GM12875 (cell line): ENCODE results near the gene SNUPN.
"Not testable (repeated sequence)": the region's sequence is repeated elsewhere in the genome, so short reads cannot be mapped to it uniquely, and the experiment has no call there.

Experiments
- H3K4me3 ChIP-seq: one replicate; pipeline ENCODE4 v1.5.1; 2011; ENCODE audit warnings: low read depth, low read length, control low read depth
- TF ChIP-seq, protein P1 (sequence below): IDR thresholded peaks from 2 replicates; pipeline ENCODE4 v1.5.1; 2011; ENCODE audit warnings: low read depth, mild to moderate bottlenecking, control low read depth, inconsistent platforms, low read length, moderate library complexity, borderline replicate concordance; ENCODE audit not compliant: insufficient read depth

Gene SNUPN

DNA sequence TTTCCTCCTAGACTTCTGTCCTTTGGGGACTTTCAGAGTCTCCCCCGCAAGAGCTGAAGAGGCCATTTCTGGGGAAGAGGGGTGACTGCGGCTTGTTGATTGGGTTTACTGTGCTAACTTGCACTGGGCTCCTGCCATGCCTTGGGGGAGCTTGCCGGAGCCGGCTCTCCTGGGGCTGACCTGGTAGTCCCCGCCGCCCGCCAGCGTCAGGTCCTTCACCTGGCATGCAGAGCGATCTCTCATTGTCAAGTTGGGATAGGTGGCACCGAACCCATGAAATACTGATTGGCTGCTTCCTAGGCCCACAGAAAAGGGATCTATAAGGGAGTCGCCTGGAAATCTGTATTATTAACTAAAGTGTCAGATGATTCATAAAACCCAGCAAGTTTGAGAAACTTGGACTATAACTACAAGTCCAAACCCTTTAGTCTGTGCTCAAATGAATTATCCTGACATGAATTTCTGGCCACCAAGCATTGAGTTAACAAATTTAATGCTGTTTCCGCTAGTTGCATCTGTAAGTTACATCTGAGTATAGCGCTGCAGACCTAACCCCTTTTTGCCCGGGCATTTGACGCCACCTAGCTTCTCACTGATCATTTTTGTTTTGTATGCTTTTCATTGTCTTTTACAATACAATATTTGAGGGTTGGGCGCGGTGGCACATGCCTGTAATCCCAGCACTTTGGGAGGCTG, 15.1 kb upstream of the SNUPN start:
- peak overlapping the region; percentile 97 for H3K4me3 ChIP-seq
- TF ChIP-seq, protein P1, sequence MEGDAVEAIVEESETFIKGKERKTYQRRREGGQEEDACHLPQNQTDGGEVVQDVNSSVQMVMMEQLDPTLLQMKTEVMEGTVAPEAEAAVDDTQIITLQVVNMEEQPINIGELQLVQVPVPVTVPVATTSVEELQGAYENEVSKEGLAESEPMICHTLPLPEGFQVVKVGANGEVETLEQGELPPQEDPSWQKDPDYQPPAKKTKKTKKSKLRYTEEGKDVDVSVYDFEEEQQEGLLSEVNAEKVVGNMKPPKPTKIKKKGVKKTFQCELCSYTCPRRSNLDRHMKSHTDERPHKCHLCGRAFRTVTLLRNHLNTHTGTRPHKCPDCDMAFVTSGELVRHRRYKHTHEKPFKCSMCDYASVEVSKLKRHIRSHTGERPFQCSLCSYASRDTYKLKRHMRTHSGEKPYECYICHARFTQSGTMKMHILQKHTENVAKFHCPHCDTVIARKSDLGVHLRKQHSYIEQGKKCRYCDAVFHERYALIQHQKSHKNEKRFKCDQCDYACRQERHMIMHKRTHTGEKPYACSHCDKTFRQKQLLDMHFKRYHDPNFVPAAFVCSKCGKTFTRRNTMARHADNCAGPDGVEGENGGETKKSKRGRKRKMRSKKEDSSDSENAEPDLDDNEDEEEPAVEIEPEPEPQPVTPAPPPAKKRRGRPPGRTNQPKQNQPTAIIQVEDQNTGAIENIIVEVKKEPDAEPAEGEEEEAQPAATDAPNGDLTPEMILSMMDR, result peak; percentile 24; the same call in 1 of the 2 replicates

DNA sequence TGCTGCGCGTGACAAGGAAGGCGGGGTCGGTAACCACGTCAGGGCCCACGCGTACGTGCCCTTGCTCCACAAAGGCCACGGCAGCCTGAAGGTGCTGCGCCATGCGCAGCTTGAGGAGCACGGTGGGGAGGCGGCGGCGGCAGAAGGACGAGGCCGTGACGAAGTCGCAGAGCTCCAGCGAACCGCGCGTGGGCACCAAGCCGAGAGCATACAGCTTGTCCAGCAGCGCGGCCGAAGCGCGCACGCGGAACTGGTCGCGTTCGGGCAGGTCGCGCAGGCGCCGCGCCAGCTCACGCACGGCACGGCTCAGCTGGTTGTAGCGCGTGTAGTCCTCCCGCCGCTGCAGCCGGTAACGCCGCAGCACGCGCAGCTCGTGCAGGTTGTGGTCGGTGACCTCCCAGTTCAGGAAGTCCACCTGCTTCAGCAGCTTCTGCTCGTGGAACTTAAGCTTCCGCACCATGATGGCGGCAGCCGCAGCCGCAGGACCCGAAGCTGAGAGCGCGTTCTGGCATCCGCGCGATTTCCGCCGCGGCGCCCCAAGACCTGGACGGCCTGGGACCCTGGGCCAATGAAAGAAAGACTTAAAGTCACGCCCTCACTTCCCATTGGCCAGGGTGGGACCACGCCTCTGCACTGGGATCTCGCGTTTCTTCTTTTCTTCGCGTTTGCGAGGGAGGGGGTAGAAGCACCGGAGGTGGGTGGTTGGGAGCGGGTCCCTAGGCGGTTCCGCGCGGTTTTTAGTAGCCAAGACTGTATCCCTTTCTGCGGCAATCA, 14.4 kb upstream of the SNUPN start, which contains the start of gene IMP3:
IMP3 (minus strand) TSS at position 516 of the 774 bp plus-strand sequence; CDS start at position 460, 56 bp downstream.
- H3K4me3 ChIP-seq, result peak within 1 kb of the TSS; percentile 97
- TF ChIP-seq, protein P1, result no peak

DNA sequence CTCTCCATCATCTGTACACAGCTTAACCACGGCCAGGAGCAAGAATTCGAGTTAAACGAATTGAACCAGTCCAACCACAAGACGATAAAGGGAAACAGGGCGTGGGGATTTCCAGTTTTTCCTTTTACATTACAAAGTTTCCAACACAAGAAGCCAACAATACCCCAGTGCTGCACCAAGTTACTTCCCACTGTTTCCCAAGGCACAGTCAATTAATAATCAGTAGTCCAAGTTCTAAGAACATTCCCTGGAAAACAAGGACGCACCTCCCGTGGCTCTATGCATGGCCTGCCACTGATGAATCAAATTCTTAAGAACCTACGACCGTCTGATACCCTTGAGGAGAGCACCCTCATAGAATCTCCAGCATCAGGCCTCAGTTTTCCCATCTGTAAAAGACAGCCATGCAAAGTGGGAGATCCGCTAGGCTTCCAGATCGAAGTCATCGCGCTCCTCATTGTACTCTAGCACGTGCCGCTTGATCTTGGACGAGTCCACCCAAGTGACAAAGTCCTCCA, 13.7 kb upstream of the SNUPN start:
- peak overlapping the region; percentile 97 for H3K4me3 ChIP-seq
- TF ChIP-seq, protein P1, result no peak

DNA sequence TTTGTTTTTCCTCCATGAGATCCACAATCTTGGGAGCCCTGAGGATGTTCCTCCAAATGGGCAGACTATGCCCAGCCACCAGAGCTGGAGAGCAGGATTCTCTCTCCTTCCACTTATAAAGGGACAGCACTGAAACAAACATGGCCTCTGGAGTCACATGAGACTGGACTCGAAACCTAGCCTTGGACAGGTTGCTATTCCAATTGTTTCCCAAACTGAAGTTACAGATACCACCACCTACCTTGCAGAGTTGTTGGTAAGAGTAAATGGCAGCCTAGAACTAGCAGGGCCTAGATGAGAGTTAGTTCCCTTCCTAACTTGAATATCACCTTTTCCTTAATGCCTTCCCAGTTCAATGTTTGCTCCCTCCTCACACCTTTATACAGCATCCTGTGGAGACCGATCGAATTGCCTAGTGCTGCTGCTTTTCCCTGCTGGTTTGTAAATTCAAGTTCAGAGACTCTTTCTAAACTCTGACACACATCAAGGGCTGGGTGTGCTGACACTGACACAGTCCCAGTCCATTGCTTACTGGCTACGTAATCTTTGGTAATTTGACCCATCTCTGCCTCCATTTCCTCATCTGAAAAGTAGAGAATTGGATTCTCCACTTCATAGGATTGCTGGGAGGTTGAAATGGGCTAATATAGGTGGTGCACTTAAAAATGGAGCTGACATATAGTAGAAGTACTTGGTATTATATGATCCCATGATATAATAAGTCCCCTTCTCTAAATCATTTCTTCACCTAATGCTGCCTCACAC, 11.9 kb upstream of the SNUPN start:
- TF ChIP-seq, protein P1, result no peak
- no peak overlapping the region for H3K4me3 ChIP-seq

DNA sequence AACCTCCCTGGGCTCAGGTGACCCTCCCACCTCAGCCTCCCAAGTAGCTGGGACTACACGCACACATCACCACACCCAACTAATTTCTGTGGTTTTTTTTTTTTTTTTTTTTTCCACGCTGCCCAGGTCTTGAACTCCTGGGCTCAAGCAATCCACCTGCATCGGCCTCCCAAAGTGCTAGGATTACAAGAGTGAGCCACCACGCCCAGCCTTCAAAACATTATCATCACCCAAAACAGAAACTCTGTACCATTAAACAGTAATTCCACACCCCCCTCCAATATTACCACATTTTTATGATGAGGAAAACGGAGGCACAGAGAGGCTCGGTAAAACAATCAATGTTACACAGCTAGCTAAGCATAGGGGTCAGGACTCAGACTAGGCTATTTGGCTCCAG, 10.5 kb upstream of the SNUPN start:
- H3K4me3 ChIP-seq, result no peak overlapping the region
- TF ChIP-seq, protein P1, result no peak

DNA sequence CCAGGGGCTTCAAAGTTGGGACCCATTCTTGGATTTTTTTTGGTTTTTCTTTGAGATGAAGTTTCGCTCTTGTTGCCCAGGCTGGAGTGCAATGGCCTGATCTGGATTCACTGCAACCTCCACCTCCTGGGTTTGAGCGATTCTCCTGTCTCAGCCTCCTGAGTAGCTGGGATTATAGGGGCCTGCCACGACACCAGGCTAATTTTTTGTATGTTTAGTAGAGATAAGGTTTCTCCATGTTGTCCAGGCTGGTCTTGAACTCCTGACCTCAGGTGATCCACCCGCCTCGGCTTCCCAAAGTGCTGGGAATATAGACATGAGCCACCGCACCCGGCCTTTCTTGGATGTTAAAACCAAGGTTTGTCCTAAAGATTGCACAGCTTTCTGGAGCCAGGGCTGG, 8.4 kb upstream of the SNUPN start:
- not testable (repeated sequence) for H3K4me3 ChIP-seq

DNA sequence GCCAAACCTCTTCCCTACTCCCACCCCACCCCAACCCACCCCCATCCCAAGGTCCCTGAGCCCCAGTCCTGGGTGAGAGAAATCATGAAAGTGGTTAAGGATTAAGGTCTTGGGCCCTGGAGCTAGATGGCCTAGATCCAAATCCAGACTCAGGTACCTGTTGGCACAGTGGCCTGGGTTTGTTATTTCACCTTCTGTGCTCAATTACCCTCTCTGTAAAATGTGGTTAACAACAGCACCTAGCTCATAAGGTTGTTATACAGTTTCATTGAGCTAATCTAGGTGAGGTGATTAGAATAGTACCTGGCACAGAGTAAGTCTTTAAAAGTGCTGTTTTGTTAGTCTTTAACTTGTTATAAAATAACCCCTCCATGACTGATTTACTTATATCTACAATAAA, 6.4 kb upstream of the SNUPN start:
- TF ChIP-seq, protein P1, result no peak
- H3K4me3 ChIP-seq, result no peak overlapping the region
